ENCODE results near the gene PTGES3.
A peak's percentile ranks its signal among the peaks of the same experiment; 100 is the strongest.
"Not testable (repeated sequence)": the region's sequence is repeated elsewhere in the genome, so short reads cannot be mapped to it uniquely, and the experiment has no call there.

PTGES3 gene, protein sequence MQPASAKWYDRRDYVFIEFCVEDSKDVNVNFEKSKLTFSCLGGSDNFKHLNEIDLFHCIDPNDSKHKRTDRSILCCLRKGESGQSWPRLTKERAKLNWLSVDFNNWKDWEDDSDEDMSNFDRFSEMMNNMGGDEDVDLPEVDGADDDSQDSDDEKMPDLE

DNA sequence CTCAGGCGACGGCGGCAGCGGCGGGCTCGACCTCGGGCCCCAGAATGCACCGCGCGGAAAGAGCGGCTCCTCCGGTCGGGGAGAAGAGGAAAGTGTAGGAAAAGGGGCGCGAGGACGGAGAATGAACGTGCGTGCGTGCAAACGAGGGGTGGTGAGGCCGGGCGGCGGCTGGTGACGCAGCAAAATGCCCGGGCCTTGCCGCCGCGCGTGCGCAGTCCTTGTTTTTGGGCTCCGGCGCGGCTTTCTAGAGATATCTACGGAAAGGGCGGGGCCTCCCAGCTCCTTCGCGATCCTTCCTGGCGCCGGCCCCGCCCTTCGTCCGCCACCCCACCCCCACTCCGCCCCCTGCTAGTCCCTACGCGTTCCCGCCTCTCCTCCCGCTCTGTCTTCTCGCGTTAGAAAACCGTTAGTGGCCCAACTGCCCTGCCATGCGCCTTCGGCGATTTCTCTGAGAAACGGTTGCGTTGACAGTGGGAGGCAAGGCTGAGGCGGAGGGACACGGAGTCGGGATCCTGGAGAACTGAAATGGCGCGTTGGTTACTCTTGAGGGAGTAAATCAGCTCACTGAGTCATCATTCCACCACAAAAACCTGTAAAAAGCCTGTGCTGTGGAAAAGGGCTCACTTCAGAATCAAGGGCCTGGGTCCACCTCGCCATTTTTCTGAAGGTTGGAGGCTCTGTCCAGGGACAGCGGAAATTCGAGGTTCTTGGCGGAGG, at the start of gene PTGES3:
Gene PTGES3 (minus strand): TSS at position 156 of the 717 bp plus-strand sequence. CDS start 285 bp downstream, outside the sequence.
- peak; percentile 99 for DNase-seq (ENCODE audit: low read depth)

GRCh38 chr12:56728139-56728861, 40.2 kb upstream of the PTGES3 start:
- DNase-seq (ENCODE audit: low read depth), result no peak

- not testable (repeated sequence) for DNase-seq (ENCODE audit: low read depth)
These were observed 38.2 kb upstream of the PTGES3 start for GRCh38 chr12:56726196-56726675.

DNA sequence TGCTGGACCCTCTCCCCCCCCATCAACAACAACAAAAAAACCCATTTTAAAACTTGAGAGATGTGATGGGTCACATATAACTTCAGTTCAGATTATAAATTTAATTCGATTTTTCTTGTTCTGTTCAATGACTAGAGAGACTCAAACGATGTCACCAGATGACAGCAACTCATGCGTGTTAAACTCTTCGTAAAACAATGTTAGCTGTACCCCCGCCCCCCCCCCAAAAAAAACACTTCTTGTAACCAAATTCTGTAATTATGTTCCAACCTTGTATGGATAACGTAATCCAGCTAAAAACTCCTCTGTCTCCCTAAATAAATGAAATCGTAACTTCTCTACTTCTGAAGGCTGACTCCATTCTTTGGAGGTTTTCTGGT, 37.6 kb upstream of the PTGES3 start:
- peak; percentile 17 for DNase-seq (ENCODE audit: low read depth)

DNA sequence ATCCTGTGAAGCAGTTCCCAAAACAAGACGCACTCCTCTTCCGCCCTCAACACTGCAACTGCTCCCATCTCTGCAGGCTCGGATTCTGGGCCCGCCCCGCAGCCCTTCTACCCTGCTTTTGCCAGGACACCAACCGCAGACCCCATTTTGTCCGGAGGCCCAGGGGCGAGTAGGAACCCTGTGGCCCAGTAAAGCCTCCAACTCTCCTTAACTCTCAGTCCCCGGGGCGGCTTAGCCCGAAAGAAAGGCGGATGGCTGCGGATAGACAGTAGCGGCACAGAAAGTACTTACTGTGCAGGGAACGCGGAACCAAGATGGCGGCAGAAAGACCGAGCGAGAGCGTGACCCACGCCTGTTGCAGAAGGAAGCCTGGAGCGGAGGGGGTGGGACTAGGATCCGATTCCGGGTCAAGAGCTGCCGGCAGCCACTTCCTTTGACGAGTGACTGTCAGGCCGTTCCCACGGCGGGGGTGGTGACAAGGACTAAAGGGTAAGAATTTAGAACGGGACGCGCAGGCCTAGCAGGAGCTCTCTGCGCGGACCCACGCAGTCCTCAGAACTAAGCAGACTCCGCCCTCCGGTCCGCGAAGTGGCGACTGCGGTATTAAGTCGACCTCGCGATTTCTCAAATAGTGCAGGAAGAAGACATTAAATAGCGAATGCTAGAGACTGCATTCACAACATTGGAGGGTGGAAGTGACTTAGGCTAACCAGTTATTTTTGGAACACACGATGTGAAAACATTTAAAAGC, 37.1 kb upstream of the PTGES3 start, which contains the start of gene NACA:
Gene NACA (minus strand): TSS at position 328 of the 751 bp plus-strand sequence. CDS start 778 bp downstream, outside the sequence.
- peak; percentile 98 for DNase-seq (ENCODE audit: low read depth)

DNA sequence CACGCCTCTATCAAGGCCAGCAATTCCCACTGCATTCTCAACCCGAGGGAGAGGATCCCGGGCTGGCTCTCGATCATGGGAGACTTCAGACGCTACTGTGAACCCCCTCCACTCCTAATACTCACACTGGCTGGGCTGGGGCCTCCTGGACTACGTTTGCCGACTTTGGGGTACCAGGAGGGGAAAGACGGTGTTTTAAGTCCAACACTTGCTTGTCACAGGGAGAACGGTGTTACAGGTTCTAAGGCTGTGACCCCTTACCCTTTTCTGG, 36.6 kb upstream of the PTGES3 start:
- no peak for DNase-seq (ENCODE audit: low read depth)

- DNase-seq (ENCODE audit: low read depth), result peak; percentile 75
These were observed 36.0 kb upstream of the PTGES3 start for GRCh38 chr12:56723889-56724700.

DNA sequence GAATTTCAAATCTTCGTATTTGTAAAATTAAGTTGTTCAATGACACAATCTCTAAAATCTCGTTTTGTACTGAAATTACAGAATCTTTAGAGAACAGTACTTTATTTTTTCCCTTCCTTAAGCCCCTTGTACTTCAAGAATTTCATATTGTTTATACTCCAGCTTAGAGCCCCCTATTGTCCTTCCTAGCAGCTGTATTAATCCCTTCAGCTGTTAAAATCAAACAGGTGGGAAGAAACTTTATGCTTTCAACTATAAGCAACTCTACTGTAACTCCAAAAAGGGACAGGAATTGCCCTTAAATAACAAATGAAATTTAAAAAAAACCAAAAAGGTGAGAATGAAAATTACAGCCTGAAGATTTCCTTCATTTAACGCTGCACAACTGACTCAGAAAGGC, 35.3 kb upstream of the PTGES3 start:
- no peak for DNase-seq (ENCODE audit: low read depth)

- no peak for DNase-seq (ENCODE audit: low read depth)
These were observed 34.7 kb upstream of the PTGES3 start for GRCh38 chr12:56722832-56723231.

DNA sequence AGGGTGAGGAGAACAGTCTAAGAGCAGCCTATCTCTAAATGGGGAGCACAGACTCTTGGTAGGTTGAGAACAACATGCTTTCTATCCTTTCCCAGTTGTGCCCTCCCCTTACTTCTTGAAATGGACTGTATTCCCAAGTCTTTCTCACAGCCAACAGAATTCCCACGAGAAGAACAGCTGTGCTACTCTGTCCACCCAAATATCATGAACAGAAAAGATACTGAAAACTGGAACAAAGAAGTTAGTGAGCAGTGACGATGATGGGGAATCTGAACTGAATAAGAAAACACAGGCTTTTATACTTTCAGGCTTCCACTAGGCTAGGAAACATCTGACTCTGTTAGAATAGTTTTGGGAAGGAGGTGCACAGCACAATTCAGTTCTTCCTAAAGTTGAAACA, 33.6 kb upstream of the PTGES3 start:
- no peak for DNase-seq (ENCODE audit: low read depth)

DNA sequence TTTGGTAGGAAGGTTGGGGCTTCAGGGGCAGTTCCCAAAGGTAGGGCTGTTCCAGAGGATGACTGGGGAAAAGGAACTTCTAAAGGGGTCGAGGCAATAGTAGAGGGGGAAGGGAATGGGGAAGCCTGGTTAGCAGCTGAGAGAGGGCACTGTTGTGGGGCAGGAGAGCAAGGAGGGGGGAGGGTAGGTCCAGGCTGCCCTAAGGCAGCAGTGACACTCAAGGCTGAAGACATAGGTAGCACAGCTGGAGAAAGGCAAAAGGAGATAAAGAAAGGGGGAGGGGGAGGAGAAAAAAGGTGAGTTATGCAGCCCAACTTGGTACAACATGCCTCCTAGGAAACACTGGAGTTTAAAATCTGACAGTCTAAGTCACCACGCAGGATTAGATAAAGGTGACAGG, 33.1 kb upstream of the PTGES3 start:
- no peak for DNase-seq (ENCODE audit: low read depth)

GRCh38 chr12:56720731-56721151, 32.7 kb upstream of the PTGES3 start:
- DNase-seq (ENCODE audit: low read depth), result no peak

DNA sequence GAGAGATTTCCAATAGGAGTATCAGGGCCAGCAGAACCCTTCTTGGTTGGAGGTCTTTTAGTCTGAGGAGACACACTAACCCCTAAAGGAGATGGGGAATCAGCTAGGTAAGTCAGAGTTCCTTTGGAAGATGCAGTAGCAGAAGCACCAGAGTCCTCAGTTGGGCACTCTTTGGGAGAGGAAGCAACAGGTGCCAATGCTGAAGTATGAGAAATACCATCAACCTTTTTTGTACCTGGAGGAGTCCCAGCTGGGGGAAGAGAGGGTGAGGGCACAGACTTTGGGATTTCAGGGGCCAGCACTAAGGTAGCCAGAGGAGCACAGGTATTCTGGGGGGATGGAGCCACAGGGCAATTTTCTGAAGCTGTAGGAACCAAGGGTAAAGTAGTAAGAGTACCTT, 31.0 kb upstream of the PTGES3 start:
- no peak for DNase-seq (ENCODE audit: low read depth)

- DNase-seq (ENCODE audit: low read depth), result no peak
These were observed 30.6 kb upstream of the PTGES3 start for GRCh38 chr12:56718636-56719035.

GRCh38 chr12:56718149-56718548, 30.1 kb upstream of the PTGES3 start:
- DNase-seq (ENCODE audit: low read depth), result no peak

- no peak for DNase-seq (ENCODE audit: low read depth)
These were observed 29.1 kb upstream of the PTGES3 start for GRCh38 chr12:56716933-56717880.

DNA sequence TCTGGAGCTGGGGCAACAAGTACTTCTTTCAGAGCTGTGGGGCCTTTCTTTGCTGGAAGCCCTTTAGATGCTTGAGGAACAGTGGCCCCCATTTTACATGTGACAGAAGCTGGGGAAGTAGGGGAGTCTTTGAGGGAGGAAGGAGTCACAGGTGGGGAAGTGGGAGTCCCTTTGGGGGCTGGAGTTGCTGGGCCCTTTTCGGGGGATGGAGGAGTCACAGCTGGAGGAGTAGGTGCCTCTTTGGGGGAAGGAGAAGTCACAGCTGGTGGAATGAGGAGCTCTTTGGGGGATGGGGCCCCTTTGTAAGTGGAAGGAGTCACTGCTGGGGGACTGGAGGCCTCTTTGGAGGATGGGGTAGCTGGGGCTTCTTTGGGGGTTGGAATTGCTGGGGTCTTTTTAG, 28.4 kb upstream of the PTGES3 start:
- DNase-seq (ENCODE audit: low read depth), result no peak

DNA sequence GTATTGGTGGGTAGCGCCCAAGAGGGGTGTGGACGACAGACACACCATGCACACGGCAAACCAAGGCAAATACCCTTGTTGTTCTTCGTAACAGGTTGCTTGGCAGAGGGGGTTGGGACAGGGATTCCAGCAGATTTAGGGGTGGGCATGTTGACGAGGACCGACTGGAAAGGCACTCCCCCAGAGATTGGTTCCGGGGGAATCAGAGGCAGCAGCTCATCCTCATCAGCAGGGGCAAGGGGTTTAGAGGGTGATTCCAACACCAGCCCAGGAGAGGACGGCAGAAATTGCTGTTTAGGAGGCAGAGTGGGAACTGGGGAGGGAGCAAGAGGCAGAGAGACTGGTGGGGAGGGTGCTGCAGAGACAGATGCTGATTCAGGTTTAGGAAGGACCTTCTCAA, 27.7 kb upstream of the PTGES3 start:
- no peak for DNase-seq (ENCODE audit: low read depth)

DNA sequence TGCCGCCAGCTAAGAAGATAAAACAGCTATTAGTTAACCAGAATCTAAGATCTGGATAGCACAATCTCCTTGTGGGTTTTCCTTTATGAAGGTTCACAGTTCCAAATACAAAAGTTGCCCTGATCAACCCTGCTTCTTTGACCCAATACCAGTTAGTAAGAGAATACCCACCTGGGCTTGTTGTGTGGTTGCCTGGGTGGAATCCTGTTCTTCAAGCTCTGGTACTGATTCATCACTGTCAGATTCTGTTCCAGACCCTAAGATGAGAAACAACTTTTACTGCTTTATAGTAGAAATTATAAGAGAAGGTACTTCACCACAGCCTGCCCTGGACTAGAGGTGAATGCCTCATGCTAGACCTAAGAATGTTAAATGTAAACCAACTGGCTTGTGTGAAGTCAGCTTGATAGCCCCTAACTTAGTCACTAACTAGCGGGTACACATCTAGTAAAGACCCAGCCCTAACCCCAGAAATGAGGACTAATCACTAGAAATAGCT, 26.4 kb upstream of the PTGES3 start:
- DNase-seq (ENCODE audit: low read depth), result no peak

- no peak for DNase-seq (ENCODE audit: low read depth)
These were observed 25.3 kb upstream of the PTGES3 start for GRCh38 chr12:56713345-56713744.
